CD4-positive, alpha-beta T cell treated with Interleukin-2 at 100 ng/mL for 4 hours (primary cell): ENCODE data around the gene KCNG2.

Experiments used
- DNase-seq: peaks from one replicate; pipeline ENCODE4 v3.0.0-alpha.2; 2020; ENCODE audit warnings: low spot score

KCNG2 gene

DNA sequence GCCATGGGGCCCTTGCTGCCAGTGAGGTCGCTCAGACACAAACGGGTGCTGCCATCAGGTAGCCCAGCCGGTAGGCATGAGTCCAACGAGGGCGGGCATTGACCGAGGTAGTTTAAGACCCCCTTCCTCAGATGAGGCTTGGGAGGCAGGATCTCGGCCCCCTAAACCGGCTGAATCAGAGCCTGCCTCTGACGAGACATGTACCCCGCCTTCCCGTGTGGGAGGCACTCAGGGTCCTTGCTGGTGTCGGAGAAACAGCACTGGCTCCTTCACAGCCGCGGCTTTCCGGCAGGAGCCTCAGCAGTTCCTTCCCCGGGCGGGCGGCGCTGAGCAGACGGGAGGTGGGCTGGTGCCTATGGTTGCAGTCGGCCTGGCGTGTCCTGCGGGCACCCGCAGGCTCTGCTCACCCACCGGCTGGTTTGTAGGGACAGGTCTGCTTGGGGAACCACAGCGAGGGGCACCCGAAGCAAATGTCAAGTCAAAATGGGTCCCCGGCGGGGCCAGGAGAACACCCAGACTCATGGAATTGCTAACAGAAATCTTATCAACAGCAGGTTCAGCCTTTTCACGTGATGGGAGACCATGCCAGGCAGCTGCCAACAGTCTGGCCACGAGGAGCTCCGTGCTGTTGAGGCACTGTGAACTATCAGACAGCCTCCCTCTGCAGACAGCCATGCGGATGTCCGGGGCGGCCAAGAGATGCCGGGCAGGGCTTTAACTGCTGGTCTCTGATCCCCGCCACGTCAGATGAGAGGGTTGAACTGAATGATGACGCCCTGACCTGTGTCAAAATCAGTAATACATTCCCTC, 2.8 kb downstream of the KCNG2 start:
- no peak for DNase-seq

- DNase-seq, result no peak
These were observed 3.5 kb downstream of the KCNG2 start for GRCh38 chr18:79801217-79801616.

DNA sequence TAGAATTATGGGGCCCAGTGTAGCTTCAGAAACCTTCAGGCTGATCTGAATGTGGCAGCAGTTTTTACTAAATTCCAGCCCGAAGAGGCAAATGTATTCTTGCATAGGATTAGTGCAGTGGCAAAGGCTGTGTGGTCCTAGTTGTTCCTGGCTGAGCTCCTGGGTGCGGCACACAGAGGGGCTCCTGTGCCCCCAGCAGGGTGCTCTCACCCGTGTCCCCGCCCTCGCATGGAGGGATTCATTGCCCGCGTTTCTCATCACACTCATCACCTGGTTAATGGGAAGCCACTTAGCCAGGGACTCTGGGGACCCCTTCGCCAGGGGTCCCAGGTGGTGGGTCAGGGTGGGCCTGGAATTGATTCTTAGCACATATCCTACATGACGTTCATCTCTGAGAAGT, 3.9 kb downstream of the KCNG2 start:
- no peak for DNase-seq

- DNase-seq, result no peak
These were observed 4.6 kb downstream of the KCNG2 start for GRCh38 chr18:79802298-79802697.

DNA sequence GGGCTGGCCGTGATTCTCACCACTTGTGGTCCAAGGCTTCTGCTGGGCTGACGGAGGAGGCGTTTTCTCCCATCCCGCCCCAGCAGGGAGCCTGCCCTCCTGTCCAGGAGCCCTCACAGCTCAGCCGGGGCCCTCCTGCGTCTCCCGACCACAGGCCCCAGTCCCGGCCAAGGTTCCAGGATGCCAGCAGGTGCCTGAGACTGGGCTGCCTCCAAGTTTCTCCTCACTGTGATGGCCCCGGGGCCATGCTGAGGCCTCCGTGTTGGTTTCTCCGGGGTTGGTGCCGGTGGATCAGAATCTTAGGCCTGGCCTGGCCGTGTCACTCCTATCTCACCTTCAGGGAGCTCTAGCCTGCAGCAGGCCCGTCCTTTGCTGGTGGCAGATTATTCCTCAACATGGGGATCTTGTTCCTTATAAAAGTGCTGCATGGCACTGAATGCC, 5.9 kb downstream of the KCNG2 start:
- DNase-seq, result no peak

GRCh38 chr18:79804130-79804787, 6.5 kb downstream of the KCNG2 start:
- no peak for DNase-seq

DNA sequence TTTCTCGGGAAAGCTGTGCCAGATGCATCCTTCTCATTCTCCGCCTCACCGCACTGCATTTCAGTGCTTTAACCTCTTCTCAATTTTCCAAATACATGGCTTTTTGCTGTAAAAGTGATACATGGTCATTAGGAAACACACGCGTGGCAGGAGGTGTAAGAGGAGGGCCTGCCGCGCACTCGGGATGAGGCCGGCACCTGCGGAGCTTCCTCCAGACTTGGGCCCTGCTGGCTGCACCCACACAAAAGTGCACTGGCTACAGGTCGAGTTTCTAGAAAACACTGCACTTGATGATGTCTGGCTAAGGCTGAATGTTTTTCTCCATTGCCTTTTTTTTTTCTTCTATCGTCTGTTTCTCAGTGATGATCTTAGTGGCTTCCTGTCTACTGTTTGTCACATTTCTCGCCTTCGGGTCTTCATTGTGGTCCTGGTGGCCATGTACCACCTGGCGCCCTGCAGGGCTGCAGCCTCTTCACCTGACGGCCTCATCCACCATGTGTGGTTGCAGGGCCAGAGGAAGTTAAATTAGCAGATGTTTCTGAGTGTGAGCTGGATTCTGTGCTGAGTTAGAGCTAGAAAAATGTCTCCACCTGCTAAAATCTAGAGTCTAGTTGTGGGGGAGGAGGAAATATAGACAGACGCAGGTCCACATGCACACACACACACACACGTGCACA, 7.6 kb downstream of the KCNG2 start:
- no peak for DNase-seq

GRCh38 chr18:79805926-79806487, 8.3 kb downstream of the KCNG2 start:
- DNase-seq, result no peak

DNA sequence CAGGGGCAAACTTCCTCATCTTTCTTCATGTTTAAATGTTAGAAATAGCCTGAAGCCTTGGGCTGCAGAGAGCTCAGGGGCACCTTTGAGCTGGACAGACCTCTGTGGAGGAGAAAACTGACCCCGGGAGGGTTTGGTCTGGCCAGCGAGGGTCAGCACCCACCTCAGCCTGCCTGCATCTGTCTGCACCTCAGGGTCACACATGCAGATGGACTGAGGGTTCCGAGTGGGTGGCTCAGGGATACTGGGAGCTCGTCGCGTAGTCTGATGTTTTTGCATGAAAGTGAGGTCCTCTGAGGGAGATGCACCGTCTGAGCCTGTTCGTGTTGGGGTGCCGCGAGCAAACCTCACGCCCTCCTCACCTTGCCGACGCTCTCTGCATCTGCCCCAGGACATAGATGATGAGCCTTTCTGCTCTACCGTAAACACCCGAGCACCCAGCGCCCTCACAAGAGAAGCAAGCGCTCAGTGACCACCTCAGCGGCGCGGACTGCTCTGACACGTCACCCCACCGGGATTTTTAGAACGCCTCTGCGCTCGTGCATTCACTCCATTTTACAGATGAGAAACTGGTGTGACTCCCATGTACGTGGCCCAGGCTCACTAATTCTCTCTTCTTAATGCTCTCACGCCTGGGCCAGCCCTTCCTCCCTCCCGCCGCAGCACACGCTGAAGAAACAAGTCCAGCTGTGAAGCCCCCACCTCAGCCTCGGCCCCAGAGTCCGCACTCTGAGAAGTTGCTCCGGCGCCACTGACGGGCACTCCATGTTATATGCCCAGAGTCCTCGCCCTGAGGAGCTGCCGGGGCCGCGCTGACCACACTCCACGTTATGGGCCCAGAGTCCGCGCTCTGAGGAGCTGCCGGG, 9.5 kb downstream of the KCNG2 start:
- no peak for DNase-seq

DNA sequence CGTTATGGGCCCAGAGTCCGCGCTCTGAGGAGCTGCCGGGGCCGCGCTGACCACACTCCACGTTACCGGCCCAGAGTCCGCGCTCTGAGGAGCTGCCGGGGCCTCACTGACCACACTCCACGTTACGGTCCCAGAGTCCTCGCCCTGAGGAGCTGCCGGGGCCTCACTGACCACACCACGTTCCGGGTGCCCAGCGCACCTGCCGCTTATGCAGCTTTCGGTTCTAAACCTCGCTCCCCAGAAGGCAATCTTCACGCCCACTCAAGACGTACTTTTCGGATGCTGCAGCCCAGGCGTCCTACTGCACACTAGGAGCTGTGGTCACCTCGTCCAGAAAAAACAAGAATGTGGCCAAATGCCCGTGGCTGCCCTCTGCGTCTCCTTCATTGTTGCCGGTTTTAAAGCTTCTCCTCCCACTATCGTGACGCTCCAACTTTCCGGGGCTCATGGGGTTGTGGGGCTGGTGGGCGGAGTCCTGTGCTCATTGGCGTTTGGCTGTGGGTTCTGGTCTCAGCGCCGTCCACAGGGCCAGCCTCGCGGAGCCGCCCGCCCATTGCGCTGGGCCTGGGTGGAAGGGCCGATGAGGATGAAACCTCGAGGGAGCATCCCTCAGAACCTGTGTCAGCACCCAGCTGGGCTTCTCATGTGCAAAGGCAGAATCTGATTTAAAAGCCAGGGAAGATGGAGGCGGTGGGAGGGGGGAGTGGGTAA, 11.9 kb downstream of the KCNG2 start:
- no peak for DNase-seq

GRCh38 chr18:79812052-79812451, 14.3 kb downstream of the KCNG2 start:
- no peak for DNase-seq

GRCh38 chr18:79814373-79814772, 16.6 kb downstream of the KCNG2 start:
- no peak for DNase-seq

- DNase-seq, result no peak
These were observed 17.9 kb downstream of the KCNG2 start for GRCh38 chr18:79815657-79816056.

DNA sequence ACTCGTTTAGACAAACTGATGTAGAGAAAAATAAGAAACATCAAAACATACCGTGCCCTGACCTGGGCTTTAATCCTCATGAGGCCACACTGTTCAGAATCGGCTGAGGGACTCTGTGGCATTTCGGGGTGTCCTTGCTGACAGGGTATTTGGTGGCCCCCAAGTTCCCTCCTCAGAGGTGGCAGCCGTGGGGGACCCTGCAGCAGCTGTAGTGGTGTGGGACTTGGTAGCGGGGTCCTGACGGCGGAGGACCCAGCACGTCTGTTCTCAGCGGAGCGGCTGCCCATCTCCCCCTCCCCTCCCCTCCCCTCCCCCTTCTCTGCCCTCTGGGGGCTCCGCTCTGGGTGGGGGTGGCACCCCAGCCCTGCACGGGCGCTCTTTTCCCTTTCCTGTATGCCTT, 18.4 kb downstream of the KCNG2 start:
- no peak for DNase-seq

- DNase-seq, result no peak
These were observed 19.4 kb downstream of the KCNG2 start for GRCh38 chr18:79816981-79817606.

- no peak for DNase-seq
These were observed 19.9 kb downstream of the KCNG2 start for GRCh38 chr18:79817607-79817998.

DNA sequence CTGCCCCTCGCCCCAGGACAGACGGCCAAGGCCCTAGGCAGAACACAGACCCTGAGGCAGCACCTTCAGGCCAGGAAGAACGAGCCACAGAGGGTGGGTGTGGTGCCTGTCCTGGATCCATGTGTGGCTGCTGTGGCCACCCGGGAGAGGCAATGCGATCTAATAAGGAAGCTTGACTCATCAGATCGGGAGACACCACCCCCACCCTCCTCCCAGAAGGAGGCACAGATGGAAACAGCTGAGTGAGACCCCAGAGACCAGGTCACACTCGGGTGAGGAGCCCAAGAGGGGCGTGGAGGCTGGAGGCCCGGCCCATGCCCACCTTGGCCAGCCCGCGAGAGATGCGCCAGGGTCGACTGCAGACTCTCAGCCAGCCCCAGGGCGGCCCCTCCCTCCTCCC, 20.3 kb downstream of the KCNG2 start:
- DNase-seq, result no peak

DNA sequence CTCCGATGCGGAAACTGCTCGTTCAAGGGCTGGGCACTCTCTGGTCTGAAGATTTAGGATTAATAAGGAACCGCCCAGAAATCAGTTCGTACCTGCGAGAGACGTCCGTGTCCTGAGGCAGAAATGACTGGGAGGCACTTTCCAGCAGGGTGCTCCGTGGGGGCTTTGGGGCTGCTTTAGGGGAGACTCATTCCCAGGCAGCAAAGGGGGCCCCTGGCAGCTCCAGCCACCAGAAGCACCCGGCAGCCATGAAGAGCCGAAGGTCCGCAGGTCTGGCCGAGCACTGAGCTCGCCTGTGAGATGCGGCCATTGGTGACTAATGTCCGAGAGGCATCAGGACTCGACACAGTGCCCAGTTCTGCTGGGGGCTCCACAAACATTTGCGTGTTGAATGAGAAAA, 20.9 kb downstream of the KCNG2 start:
- DNase-seq, result no peak

DNA sequence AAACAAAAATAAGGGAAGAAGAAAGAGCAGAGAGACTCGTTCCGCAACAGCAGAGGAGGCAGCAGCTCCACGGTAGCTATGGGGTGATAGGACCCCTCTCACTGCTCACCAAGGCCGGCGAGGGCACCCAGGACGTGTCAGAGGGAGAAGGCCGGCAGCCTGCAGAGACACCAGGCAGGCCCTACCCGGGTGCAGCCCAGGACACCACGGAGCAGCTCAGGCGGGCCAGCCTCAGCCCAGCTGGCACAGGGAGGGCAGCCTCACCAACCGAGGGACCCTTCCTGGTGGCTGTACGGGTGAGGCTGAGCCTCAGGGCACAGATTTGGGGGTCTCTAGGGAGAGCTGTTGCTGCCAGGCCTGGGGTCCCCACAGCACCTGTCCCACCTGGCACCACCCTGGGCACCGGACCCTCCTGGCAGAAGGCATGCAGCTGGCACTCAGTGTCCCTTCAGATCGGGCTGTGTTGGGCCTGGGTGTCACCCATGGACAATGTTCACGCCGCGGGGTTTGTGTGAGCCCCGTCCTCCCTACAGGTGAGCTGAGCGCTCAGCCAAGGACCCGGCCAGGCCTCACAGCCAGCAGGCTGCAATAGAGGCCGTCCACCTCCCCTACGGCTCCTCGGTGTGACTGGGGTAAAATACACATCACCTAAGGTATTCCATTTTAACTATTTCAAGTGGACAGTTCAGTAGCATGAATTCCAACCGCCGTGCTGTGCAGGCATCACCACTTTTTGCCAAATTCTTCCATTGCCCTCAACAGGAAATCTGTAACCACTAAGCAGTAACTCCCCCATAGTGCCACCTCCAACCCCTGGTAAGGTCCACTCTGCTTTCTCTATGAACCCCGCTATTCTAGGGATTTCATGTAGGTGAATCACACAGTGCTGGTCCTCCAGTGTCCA, 21.6 kb downstream of the KCNG2 start:
- no peak for DNase-seq

- DNase-seq, result peak; percentile 10
These were observed 22.2 kb downstream of the KCNG2 start for GRCh38 chr18:79819968-79820351.
